H9 (cell line): ENCODE results near the gene RTP3. TPM values are rescaled to one million over a fixed set of nuclear protein-coding genes. Genes with fewer than 3 reads are reported as not detected.
A peak's percentile ranks its signal among the peaks of the same experiment; 100 is the strongest.

ENCODE experiments used
- DNase-seq: peaks from one replicate; pipeline ENCODE4 v3.0.0-alpha.2; 2017
- H2AFZ ChIP-seq: one replicate; pipeline ENCODE4 v1.6.1; 2013; ENCODE audit warnings: mild to moderate bottlenecking, low read length, control low read depth, moderate library complexity
- H2AK5ac ChIP-seq: 2 replicates; pipeline ENCODE4 v1.6.1; 2013; ENCODE audit warnings: low read length, control low read depth, mixed read lengths; ENCODE audit not compliant: insufficient read length
- H2BK120ac ChIP-seq: one replicate; pipeline ENCODE4 v1.6.1; 2013; ENCODE audit warnings: low read depth, mild to moderate bottlenecking, low read length, control low read depth, inconsistent platforms; ENCODE audit not compliant: poor library complexity, severe bottlenecking
- H2BK12ac ChIP-seq: 2 replicates; pipeline ENCODE4 v1.6.1; 2013; ENCODE audit warnings: low read length, control low read depth, mixed read lengths, low read depth; ENCODE audit not compliant: insufficient read length
- H2BK15ac ChIP-seq: 2 replicates; pipeline ENCODE4 v1.6.1; 2013; ENCODE audit warnings: low read depth, low read length, control low read depth
- H2BK20ac ChIP-seq: one replicate; pipeline ENCODE4 v1.6.1; 2013; ENCODE audit warnings: low read depth, mild to moderate bottlenecking, low read length, control low read depth, inconsistent platforms; ENCODE audit not compliant: poor library complexity, severe bottlenecking
- H2BK5ac ChIP-seq: 2 replicates; pipeline ENCODE4 v1.6.1; 2013; ENCODE audit warnings: low read length, control low read depth, mixed read lengths; ENCODE audit not compliant: insufficient read length
- H3K14ac ChIP-seq: 2 replicates; pipeline ENCODE4 v1.6.1; 2013; ENCODE audit warnings: low read length, control low read depth; ENCODE audit not compliant: insufficient read depth
- H3K18ac ChIP-seq: 2 replicates; pipeline ENCODE4 v1.6.1; 2013; ENCODE audit warnings: low read depth, mild to moderate bottlenecking, mixed read lengths, low read length, control low read depth; ENCODE audit not compliant: insufficient read length
- H3K23ac ChIP-seq: 2 replicates; pipeline ENCODE4 v1.6.1; 2013; ENCODE audit warnings: low read length, control low read depth, mixed read lengths, low read depth; ENCODE audit not compliant: insufficient read length
- H3K23me2 ChIP-seq: 2 replicates; pipeline ENCODE4 v1.6.1; 2013; ENCODE audit warnings: low read depth, mild to moderate bottlenecking, mixed read lengths, low read length, control low read depth; ENCODE audit not compliant: insufficient read length, poor library complexity, severe bottlenecking
- H3K27ac ChIP-seq: 2 replicates; pipeline ENCODE4 v1.5.1; 2013; ENCODE audit warnings: low read length, control low read depth, mixed read lengths, low read depth; ENCODE audit not compliant: insufficient read length
- H3K27me3 ChIP-seq: 2 replicates; pipeline ENCODE4 v1.6.1; 2013; ENCODE audit warnings: low read length, control low read depth, inconsistent platforms; ENCODE audit not compliant: insufficient read depth
- H3K4ac ChIP-seq: 2 replicates; pipeline ENCODE4 v1.6.1; 2013; ENCODE audit warnings: low read depth, mild to moderate bottlenecking, control low read depth, inconsistent platforms, low read length, moderate library complexity
- H3K4me1 ChIP-seq: 2 replicates; pipeline ENCODE4 v1.6.1; 2013; ENCODE audit warnings: low read length, control low read depth, inconsistent platforms; ENCODE audit not compliant: insufficient read depth
- H3K4me2 ChIP-seq: 2 replicates; pipeline ENCODE4 v1.6.1; 2013; ENCODE audit warnings: low read length, control low read depth, mixed read lengths; ENCODE audit not compliant: insufficient read length, insufficient read depth
- H3K56ac ChIP-seq: 2 replicates; pipeline ENCODE4 v1.6.1; 2013; ENCODE audit warnings: low read depth, mild to moderate bottlenecking, mixed read lengths, low read length, control low read depth; ENCODE audit not compliant: insufficient read length
- H3K79me1 ChIP-seq: 2 replicates; pipeline ENCODE4 v1.6.1; 2013; ENCODE audit warnings: low read depth, mild to moderate bottlenecking, moderate library complexity, low read length, control low read depth, inconsistent platforms; ENCODE audit not compliant: insufficient read depth, poor library complexity, severe bottlenecking
- H3K79me2 ChIP-seq: 2 replicates; pipeline ENCODE4 v1.6.1; 2013; ENCODE audit warnings: low read length, control low read depth, inconsistent platforms; ENCODE audit not compliant: insufficient read depth
- H3K9ac ChIP-seq: 2 replicates; pipeline ENCODE4 v1.6.1; 2013; ENCODE audit warnings: low read length, control low read depth, mixed read lengths; ENCODE audit not compliant: insufficient read length; ENCODE audit errors: extremely low read depth
- H3K9me3 ChIP-seq: one replicate; pipeline ENCODE4 v1.6.1; 2013; ENCODE audit warnings: low read depth, low read length, inconsistent platforms; ENCODE audit not compliant: control insufficient read depth
- H3T11ph ChIP-seq: one replicate; pipeline ENCODE4 v1.6.1; 2013; ENCODE audit warnings: mild to moderate bottlenecking, low read length, control low read depth, inconsistent platforms
- H4K20me1 ChIP-seq: one replicate; pipeline ENCODE4 v1.6.1; 2013; ENCODE audit not compliant: control insufficient read depth, insufficient read length, insufficient read depth
- H4K5ac ChIP-seq: 2 replicates; pipeline ENCODE4 v1.6.1; 2013; ENCODE audit warnings: low read depth, mild to moderate bottlenecking, mixed read lengths, low read length, control low read depth; ENCODE audit not compliant: insufficient read length
- H4K8ac ChIP-seq: replicated peaks from 2 replicates; pipeline ENCODE4 v1.6.1; 2013; ENCODE audit warnings: low read length, control low read depth, mixed read lengths, low read depth; ENCODE audit not compliant: insufficient read length
- H4K91ac ChIP-seq: 2 replicates; pipeline ENCODE4 v1.6.1; 2013; ENCODE audit warnings: low read depth, mild to moderate bottlenecking, moderate library complexity, mixed read lengths, low read length, control low read depth; ENCODE audit not compliant: insufficient read length
- H3K27ac Mint-ChIP-seq, 3 experiments: 2 replicates in 2 of 3; 3 replicates in 1 of 3; pipeline ENCODE4 v1.8.0; 2020 to 2021; ENCODE audit warnings: mixed read lengths in 3 of 3, mild to moderate bottlenecking in 1 of 3, moderate library complexity in 1 of 3
- H3K27me3 Mint-ChIP-seq: 2 replicates; pipeline ENCODE4 v1.8.0; 2021; ENCODE audit warnings: low read depth, mild to moderate bottlenecking, moderate library complexity, mixed read lengths
- H3K36me3 Mint-ChIP-seq, 3 experiments: 2 replicates in 2 of 3; 3 replicates in 1 of 3; pipeline ENCODE4 v1.8.0; 2020 to 2021; ENCODE audit warnings: low read depth in 3 of 3, mixed read lengths in 3 of 3; ENCODE audit not compliant: insufficient read depth in 1 of 3
- H3K4me1 Mint-ChIP-seq, 2 experiments: 2 replicates each; pipeline ENCODE4 v1.8.0; 2020; ENCODE audit warnings: mixed read lengths in 2 of 2
- H3K4me3 Mint-ChIP-seq, 2 experiments: 2 replicates in 1 of 2; 3 replicates in 1 of 2; pipeline ENCODE4 v1.8.0; 2020 to 2021; ENCODE audit warnings: mild to moderate bottlenecking in 2 of 2, mixed read lengths in 2 of 2, moderate library complexity in 1 of 2
- H3K9me3 Mint-ChIP-seq, 2 experiments: 2 replicates in 1 of 2; 3 replicates in 1 of 2; pipeline ENCODE4 v1.8.0; 2020; ENCODE audit warnings: mild to moderate bottlenecking in 2 of 2, mixed read lengths in 2 of 2, moderate library complexity in 1 of 2
- CTCF ChIP-seq: fragments of 200-600 bp; sonication (generic); conservative IDR thresholded peaks from 3 replicates; pipeline ENCODE4 v1.8.0; 2021; ENCODE audit warnings: antibody characterized with exemption, mild to moderate bottlenecking
- WGBS: extraction: QIAGEN DNeasy Blood & Tissue Kit; methylation state at CpG from one replicate; pipeline ENCODE4 v1.1.7; 2013; ENCODE audit warnings: missing lambda C conversion rate, low lambda C conversion rate, mixed read lengths; ENCODE audit not compliant: insufficient read length; ENCODE audit errors: extremely low coverage; 5-methylcytosine and 5-hydroxymethylcytosine counted together
- total RNA-seq: library from RNA; stranded (reverse); gene quantifications from 2 replicates; pipeline ENCODE4 v1.2.1, GENCODE V29; 2021

RTP3 gene
- total RNA-seq, 1 experiment from 2014 or later: not detected

GRCh38 chr3:46469680-46470357 lies 28.0 kb upstream of the RTP3 start:
- Histone ChIP-seq H3K27me3 (no peaks in the 10 kb centered on the region; the same call in 1 of the 2 replicates), H2BK120ac (no peak overlapping the region), H3K27ac (no peak overlapping the region), H3K23me2 (no peaks in the 10 kb centered on the region), H3K4ac (no peak overlapping the region), H3K4me1 (no peaks in the 10 kb centered on the region), H3K9ac (no peak overlapping the region), H3K79me2 (no peaks in the 10 kb centered on the region), H3K9me3 (no peaks in the 10 kb centered on the region), H4K20me1 (no peaks in the 10 kb centered on the region), H4K5ac (no peak overlapping the region), H3K23ac (no peak overlapping the region), H2AFZ (no peak overlapping the region), H2BK20ac (no peak overlapping the region), H3K4me2 (no peak overlapping the region), H2BK12ac (no peak overlapping the region), H2BK15ac (no peak overlapping the region), H3T11ph (no peak overlapping the region), H2BK5ac (no peak overlapping the region), H2AK5ac (no peak overlapping the region), H4K91ac (no peak overlapping the region), H3K18ac (no peak overlapping the region), H3K56ac (no peak overlapping the region), H3K79me1 (no peaks in the 10 kb centered on the region), H4K8ac (no peak overlapping the region), H3K14ac (no peak overlapping the region)
- H3K27ac Mint-ChIP-seq: no peak overlapping the region
- H3K4me3 Mint-ChIP-seq: no peak overlapping the region
- peaks cover 4 to 5% of the 10 kb centered on the region in 2 experiments; a peak in 4 of 5 replicates for H3K9me3 Mint-ChIP-seq
- peaks cover 19% of the 10 kb centered on the region for H3K27me3 Mint-ChIP-seq
- DNase-seq: peak; percentile 10
- peaks cover 0 to 4% of the 10 kb centered on the region in 2 experiments; a peak in 1 of 4 replicates for H3K4me1 Mint-ChIP-seq
- TF ChIP-seq CTCF: no peak
- WGBS: no CpG with 5 or more reads among the region's 3 CpGs
- peaks cover 2 to 6% (median 3%) of the 10 kb centered on the region in 3 experiments; a peak in 4 of 7 replicates for H3K36me3 Mint-ChIP-seq
